Measurements from ENCODE around the gene PLCB1. TPM values are rescaled to one million over a fixed set of nuclear protein-coding genes. Genes with fewer than 3 reads are reported as not detected.

PLCB1 gene
- total and polyA plus RNA-seq, 7 experiments from 2014 or later: 0.56 to 17.6 (median 2.3) TPM

GRCh38 chr20:8735014-8735413 is 602.9 kb downstream of the PLCB1 start:
- Histone ChIP-seq H3K4me1 (ENCODE audit: control insufficient read depth in 2 of 2, insufficient read depth in 2 of 2, low read length in 2 of 2) (no peaks in the 10 kb centered on the region), H3K27ac (ENCODE audit: low read depth, low read length) (no peak overlapping the region), H3K27me3 (ENCODE audit: control insufficient read depth in 2 of 2, insufficient read depth in 2 of 2, low read length in 2 of 2) (no peaks in the 10 kb centered on the region), H3K9me3 (ENCODE audit: control insufficient read depth in 2 of 3, low read length in 3 of 3) (no peaks in the 10 kb centered on the region), H3K4me3 (ENCODE audit: low read length) (no peak overlapping the region), H3K36me3 (ENCODE audit: control insufficient read depth in 2 of 3, insufficient read depth in 3 of 3, low read length in 3 of 3) (no peaks in the 10 kb centered on the region)
- Mint-ChIP-seq H3K27me3 (no peaks in the 10 kb centered on the region), H3K4me1 (no peaks in the 10 kb centered on the region), H3K27ac (no peak overlapping the region), H3K36me3 (no peaks in the 10 kb centered on the region), H3K4me3 (no peak overlapping the region), H3K9me3 (no peaks in the 10 kb centered on the region)
- ATAC-seq (no peak), DNase-seq (no peak)
- intact Hi-C loops (cut with micrococcal nuclease): no loop called here
- ChIA-PET CTCF (interaction anchor here (2.5 kb wide), 1 partner anchor 12 kb away, joined by 7 read pairs; no protein-coding TSS in a partner anchor), POLR2A (no interaction called here)

- H3K36me3 Mint-ChIP-seq: no peaks in the 10 kb centered on the region
- no peaks in the 10 kb centered on the region for H3K4me1 Mint-ChIP-seq
- ATAC-seq (no peak), DNase-seq (no peak)
- H3K27me3 Mint-ChIP-seq: no peaks in the 10 kb centered on the region
- H3K27ac ChIP-seq (ENCODE audit: low read depth, low read length): no peak overlapping the region
- CTCF ChIA-PET: interaction anchor here (2.5 kb wide), 1 partner anchor 13 kb away, joined by 7 read pairs; no protein-coding TSS in a partner anchor
- POLR2A ChIA-PET: no interaction called here
- no peaks in the 10 kb centered on the region for H3K27me3 ChIP-seq (ENCODE audit: control insufficient read depth in 2 of 2, insufficient read depth in 2 of 2, low read length in 2 of 2)
- H3K9me3 ChIP-seq (ENCODE audit: control insufficient read depth in 2 of 3, low read length in 3 of 3): no peaks in the 10 kb centered on the region
- no peak overlapping the region for H3K27ac Mint-ChIP-seq
- intact Hi-C loops (cut with micrococcal nuclease): no loop called here
- H3K36me3 ChIP-seq (ENCODE audit: control insufficient read depth in 2 of 3, insufficient read depth in 3 of 3, low read length in 3 of 3): no peaks in the 10 kb centered on the region
- no peak overlapping the region for H3K4me3 ChIP-seq (ENCODE audit: low read length)
- H3K4me1 ChIP-seq (ENCODE audit: control insufficient read depth in 2 of 2, insufficient read depth in 2 of 2, low read length in 2 of 2): no peaks in the 10 kb centered on the region
- H3K4me3 Mint-ChIP-seq: no peak overlapping the region
- H3K9me3 Mint-ChIP-seq: no peaks in the 10 kb centered on the region
These were observed 603.6 kb downstream of the PLCB1 start for GRCh38 chr20:8735674-8736073.

DNA sequence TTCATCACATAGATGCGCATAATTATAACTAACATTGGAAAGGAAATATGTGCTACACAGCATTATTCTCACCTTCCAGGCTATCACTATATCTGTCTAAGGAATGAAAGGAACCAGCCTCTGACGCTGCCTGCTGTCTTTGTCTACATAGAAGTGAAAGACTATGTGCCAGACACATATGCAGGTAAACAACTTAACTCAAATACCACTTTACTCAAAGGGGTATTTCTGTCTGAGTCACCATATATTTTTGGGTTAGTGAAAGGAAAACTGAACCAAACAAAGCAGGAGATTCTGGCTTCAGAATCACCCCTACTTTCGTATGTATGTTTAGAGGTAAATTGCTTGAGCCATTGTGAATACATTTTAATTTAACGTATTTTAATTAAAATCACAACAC is 608.2 kb downstream of the PLCB1 start:
- no peaks in the 10 kb centered on the region for H3K9me3 Mint-ChIP-seq
- H3K36me3 ChIP-seq (ENCODE audit: control insufficient read depth in 2 of 3, insufficient read depth in 3 of 3, low read length in 3 of 3): no peaks in the 10 kb centered on the region
- no peaks in the 10 kb centered on the region for H3K4me1 Mint-ChIP-seq
- no peak overlapping the region for H3K27ac Mint-ChIP-seq
- H3K4me3 ChIP-seq (ENCODE audit: low read length): no peak overlapping the region
- CTCF ChIA-PET: no interaction called here
- peaks cover 0 to 7% (median 0%) of the 10 kb centered on the region in 5 donors for H3K36me3 Mint-ChIP-seq
- H3K27me3 Mint-ChIP-seq: no peaks in the 10 kb centered on the region
- no peak for ATAC-seq
- intact Hi-C loops (cut with micrococcal nuclease): no loop called here
- H3K27me3 ChIP-seq (ENCODE audit: control insufficient read depth in 2 of 2, insufficient read depth in 2 of 2, low read length in 2 of 2): no peaks in the 10 kb centered on the region
- no peak for DNase-seq
- POLR2A ChIA-PET: no interaction called here
- H3K9me3 ChIP-seq (ENCODE audit: control insufficient read depth in 2 of 3, low read length in 3 of 3): no peaks in the 10 kb centered on the region
- no peaks in the 10 kb centered on the region for H3K4me1 ChIP-seq (ENCODE audit: control insufficient read depth in 2 of 2, insufficient read depth in 2 of 2, low read length in 2 of 2)
- no peak overlapping the region for H3K27ac ChIP-seq (ENCODE audit: low read depth, low read length)
- H3K4me3 Mint-ChIP-seq: no peak overlapping the region

GRCh38 chr20:8744228-8744844 is 612.3 kb downstream of the PLCB1 start:
- Mint-ChIP-seq H3K9me3 (no peaks in the 10 kb centered on the region), H3K4me3 (no peak overlapping the region), H3K27ac (no peak overlapping the region), H3K27me3 (no peaks in the 10 kb centered on the region), H3K36me3 (peaks cover 0 to 7% (median 0%) of the 10 kb centered on the region in 5 donors), H3K4me1 (no peaks in the 10 kb centered on the region)
- DNase-seq (no peak), ATAC-seq (no peak)
- ChIA-PET CTCF (no interaction called here), POLR2A (no interaction called here)
- H3K4me3 ChIP-seq (ENCODE audit: low read length): no peak overlapping the region
- no peaks in the 10 kb centered on the region for H3K4me1 ChIP-seq (ENCODE audit: control insufficient read depth in 2 of 2, insufficient read depth in 2 of 2, low read length in 2 of 2)
- H3K36me3 ChIP-seq (ENCODE audit: control insufficient read depth in 2 of 3, insufficient read depth in 3 of 3, low read length in 3 of 3): no peaks in the 10 kb centered on the region
- intact Hi-C loops (cut with micrococcal nuclease): no loop called here
- peaks cover 0 to 3% of the 10 kb centered on the region in 2 donors for H3K27me3 ChIP-seq (ENCODE audit: control insufficient read depth in 2 of 2, insufficient read depth in 2 of 2, low read length in 2 of 2)
- H3K9me3 ChIP-seq (ENCODE audit: control insufficient read depth in 2 of 3, low read length in 3 of 3): no peaks in the 10 kb centered on the region
- no peak overlapping the region for H3K27ac ChIP-seq (ENCODE audit: low read depth, low read length)

DNA sequence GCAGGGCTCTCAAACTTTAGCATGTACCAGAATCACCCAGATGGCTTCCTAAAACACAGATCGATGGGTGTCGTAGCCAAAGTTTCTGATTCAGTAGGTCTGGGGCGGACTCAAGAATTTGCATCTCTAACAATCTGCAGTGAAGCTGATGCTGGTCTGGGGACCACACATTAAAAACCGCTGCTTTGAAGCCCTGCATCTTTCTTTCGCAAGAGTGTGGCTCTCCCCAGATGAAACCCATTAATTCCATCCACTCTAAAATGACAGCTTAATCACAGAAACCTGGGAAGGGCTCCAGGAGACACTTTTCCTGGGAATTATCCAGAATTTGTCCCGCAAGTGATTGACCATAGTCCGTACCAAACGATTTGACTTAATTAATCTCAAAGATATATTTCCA is 617.0 kb downstream of the PLCB1 start:
- POLR2A ChIA-PET: no interaction called here
- DNase-seq (no peak), ATAC-seq (no peak)
- Histone ChIP-seq H3K27ac (ENCODE audit: low read depth, low read length) (no peak overlapping the region), H3K36me3 (ENCODE audit: control insufficient read depth in 2 of 3, insufficient read depth in 3 of 3, low read length in 3 of 3) (no peaks in the 10 kb centered on the region), H3K27me3 (ENCODE audit: control insufficient read depth in 2 of 2, insufficient read depth in 2 of 2, low read length in 2 of 2) (peaks cover 0 to 3% of the 10 kb centered on the region in 2 donors), H3K4me1 (ENCODE audit: control insufficient read depth in 2 of 2, insufficient read depth in 2 of 2, low read length in 2 of 2) (no peaks in the 10 kb centered on the region), H3K9me3 (ENCODE audit: control insufficient read depth in 2 of 3, low read length in 3 of 3) (no peaks in the 10 kb centered on the region), H3K4me3 (ENCODE audit: low read length) (no peak overlapping the region)
- Mint-ChIP-seq H3K27me3 (no peaks in the 10 kb centered on the region), H3K4me3 (no peak overlapping the region), H3K36me3 (no peaks in the 10 kb centered on the region), H3K9me3 (no peaks in the 10 kb centered on the region), H3K27ac (no peak overlapping the region), H3K4me1 (no peaks in the 10 kb centered on the region)
- CTCF ChIA-PET: interaction anchor here (1.1 kb wide), 1 partner anchor 9 kb away, joined by 3 read pairs; no protein-coding TSS in a partner anchor
- intact Hi-C loops (cut with micrococcal nuclease): no loop called here

DNA sequence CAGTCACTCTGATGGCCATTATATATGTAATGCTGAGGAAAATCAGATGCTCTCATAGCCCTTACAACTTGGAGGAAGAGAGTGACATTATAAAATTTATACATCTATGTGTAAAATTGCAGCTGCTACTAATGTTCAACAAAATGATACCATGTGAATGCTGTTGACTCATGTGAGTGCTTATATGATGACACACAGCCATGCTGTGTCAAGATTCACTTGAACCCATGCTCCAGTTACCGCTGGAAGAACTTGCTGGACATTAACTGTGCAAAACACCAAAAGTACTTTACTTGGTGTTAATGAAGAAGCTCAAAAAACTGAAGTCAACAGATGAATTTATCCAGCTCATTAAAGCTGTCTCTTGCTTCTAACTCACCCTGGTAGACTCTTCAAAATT is 617.9 kb downstream of the PLCB1 start:
- no peaks in the 10 kb centered on the region for H3K9me3 Mint-ChIP-seq
- peaks cover 0 to 3% of the 10 kb centered on the region in 2 donors for H3K27me3 ChIP-seq (ENCODE audit: control insufficient read depth in 2 of 2, insufficient read depth in 2 of 2, low read length in 2 of 2)
- H3K36me3 ChIP-seq (ENCODE audit: control insufficient read depth in 2 of 3, insufficient read depth in 3 of 3, low read length in 3 of 3): no peaks in the 10 kb centered on the region
- H3K4me3 Mint-ChIP-seq: no peak overlapping the region
- H3K4me3 ChIP-seq (ENCODE audit: low read length): no peak overlapping the region
- ChIA-PET POLR2A (no interaction called here), CTCF (interaction anchor here (0.6 to 1.4 kb wide), 2 partner anchors 10 to 1965 kb away, joined by 3 to 7 read pairs; no protein-coding TSS in a partner anchor)
- ATAC-seq (no peak), DNase-seq (no peak)
- no peaks in the 10 kb centered on the region for H3K4me1 ChIP-seq (ENCODE audit: control insufficient read depth in 2 of 2, insufficient read depth in 2 of 2, low read length in 2 of 2)
- H3K9me3 ChIP-seq (ENCODE audit: control insufficient read depth in 2 of 3, low read length in 3 of 3): no peaks in the 10 kb centered on the region
- H3K36me3 Mint-ChIP-seq: no peaks in the 10 kb centered on the region
- no peak overlapping the region for H3K27ac Mint-ChIP-seq
- no peaks in the 10 kb centered on the region for H3K27me3 Mint-ChIP-seq
- no peaks in the 10 kb centered on the region for H3K4me1 Mint-ChIP-seq
- H3K27ac ChIP-seq (ENCODE audit: low read depth, low read length): no peak overlapping the region
- intact Hi-C loops (cut with micrococcal nuclease): no loop called here

GRCh38 chr20:8755340-8756118 is 623.5 kb downstream of the PLCB1 start:
- Histone ChIP-seq H3K4me3 (ENCODE audit: low read length) (no peak overlapping the region), H3K27me3 (ENCODE audit: control insufficient read depth in 2 of 2, insufficient read depth in 2 of 2, low read length in 2 of 2) (no peaks in the 10 kb centered on the region), H3K27ac (ENCODE audit: low read depth, low read length) (no peak overlapping the region), H3K36me3 (ENCODE audit: control insufficient read depth in 2 of 3, insufficient read depth in 3 of 3, low read length in 3 of 3) (no peaks in the 10 kb centered on the region), H3K4me1 (ENCODE audit: control insufficient read depth in 2 of 2, insufficient read depth in 2 of 2, low read length in 2 of 2) (no peaks in the 10 kb centered on the region), H3K9me3 (ENCODE audit: control insufficient read depth in 2 of 3, low read length in 3 of 3) (no peaks in the 10 kb centered on the region)
- no peak overlapping the region for H3K27ac Mint-ChIP-seq
- intact Hi-C loops (cut with micrococcal nuclease): no loop called here
- no peaks in the 10 kb centered on the region for H3K9me3 Mint-ChIP-seq
- H3K4me3 Mint-ChIP-seq: no peak overlapping the region
- ChIA-PET POLR2A (no interaction called here), CTCF (no interaction called here)
- ATAC-seq (no peak), DNase-seq (no peak)
- peaks cover 0 to 3% (median 0%) of the 10 kb centered on the region in 7 donors for H3K4me1 Mint-ChIP-seq
- H3K36me3 Mint-ChIP-seq: no peaks in the 10 kb centered on the region
- H3K27me3 Mint-ChIP-seq: no peaks in the 10 kb centered on the region
